Parathyroid adenoma (tissue), 2 donors: Measurements from ENCODE around the gene ZNF813.
A peak's percentile ranks its signal among the peaks of the same experiment; 100 is the strongest.

Experiments
- H2AFZ ChIP-seq: fragments of 300-600 bp; sonication (generic); one replicate; pipeline ENCODE4 v1.7.0; 2017; ENCODE audit warnings: antibody characterized with exemption, mild to moderate bottlenecking
- H3K27ac ChIP-seq: fragments of 300-600 bp; sonication (generic); one replicate; pipeline ENCODE4 v1.7.0; 2017
- H3K27me3 ChIP-seq: fragments of 300-600 bp; sonication (generic); one replicate; pipeline ENCODE4 v1.7.0; 2017; ENCODE audit warnings: low read length; ENCODE audit not compliant: control insufficient read depth, insufficient read depth
- H3K36me3 ChIP-seq: fragments of 300-600 bp; sonication (generic); one replicate; pipeline ENCODE4 v1.7.0; 2017; ENCODE audit warnings: low read length; ENCODE audit not compliant: control insufficient read depth, insufficient read depth
- H3K4me1 ChIP-seq: fragments of 300-600 bp; sonication (generic); one replicate; pipeline ENCODE4 v1.7.0; 2017; ENCODE audit warnings: control low read depth
- H3K4me2 ChIP-seq: fragments of 300-600 bp; sonication (generic); one replicate; pipeline ENCODE4 v1.7.0; 2017; ENCODE audit warnings: low read length
- H3K4me3 ChIP-seq: fragments of 300-600 bp; sonication (generic); one replicate; pipeline ENCODE4 v1.7.0; 2017; ENCODE audit warnings: low read depth, low read length
- H3K79me2 ChIP-seq: fragments of 300-600 bp; sonication (generic); one replicate; pipeline ENCODE4 v1.7.0; 2017; ENCODE audit warnings: control low read depth
- H3K9ac ChIP-seq: fragments of 300-600 bp; sonication (generic); one replicate; pipeline ENCODE4 v1.7.0; 2017; ENCODE audit warnings: mild to moderate bottlenecking
- H3K9me3 ChIP-seq: fragments of 300-600 bp; sonication (generic); one replicate; pipeline ENCODE4 v1.7.0; 2017; ENCODE audit warnings: low read length; ENCODE audit not compliant: control insufficient read depth
- TF ChIP-seq, protein P1 (sequence below): fragments of 300-600 bp; sonication (generic); IDR thresholded peaks from one replicate; pipeline ENCODE4 v1.7.0; 2017; ENCODE audit warnings: antibody characterized with exemption, mild to moderate bottlenecking
- donor health status: primary hyperparathyroidism.

Gene ZNF813

DNA sequence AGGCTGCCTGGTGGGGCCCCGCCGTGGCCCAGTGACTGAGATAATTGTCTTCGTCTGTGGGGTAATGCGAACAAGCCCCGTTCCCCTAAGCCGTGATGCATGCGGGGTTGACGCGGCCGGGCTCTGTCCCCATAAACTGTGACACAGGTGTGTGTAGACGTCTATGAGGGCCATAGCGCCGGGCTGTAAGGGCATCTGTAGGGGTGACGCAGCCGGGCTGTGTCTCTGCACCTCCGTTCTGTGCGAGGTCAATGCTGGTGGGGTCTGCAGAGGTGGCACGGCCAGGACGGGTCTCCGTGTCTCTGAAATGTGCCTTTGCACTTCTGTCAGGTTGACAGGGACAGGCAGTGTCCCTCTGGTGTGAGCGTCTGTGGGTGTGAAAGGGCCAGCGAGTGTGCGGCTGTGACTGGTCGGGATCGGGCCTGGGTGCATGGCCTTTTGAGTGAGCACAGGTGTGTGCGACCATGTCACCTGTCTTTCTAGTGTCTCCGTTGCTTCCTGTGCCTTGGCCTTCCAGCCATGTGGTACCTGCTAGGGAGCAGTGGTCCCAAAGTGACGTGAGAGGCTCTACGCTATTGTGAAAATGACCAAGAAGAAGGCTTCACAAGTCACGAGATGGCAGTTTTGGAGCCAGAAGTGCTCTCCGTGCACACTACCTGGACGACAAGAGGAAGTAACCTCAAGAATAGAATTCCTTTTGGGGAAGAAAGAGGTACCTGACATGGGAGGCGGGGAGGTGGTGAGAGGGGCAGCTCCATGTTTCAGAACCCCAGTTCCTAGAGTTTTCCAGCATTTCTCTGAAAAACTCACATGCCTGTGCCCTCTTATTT lies 54.1 kb downstream of the ZNF813 start:
- Histone ChIP-seq H2AFZ (peak overlapping the region; percentile 99), H3K36me3 (no peaks in the 10 kb centered on the region), H3K27me3 (no peaks in the 10 kb centered on the region), H3K9ac (no peak overlapping the region), H3K4me3 (peak overlapping the region; percentile 55), H3K79me2 (no peaks in the 10 kb centered on the region), H3K4me2 (peak overlapping the region; percentile 86), H3K4me1 (peaks cover 3% of the 10 kb centered on the region), H3K9me3 (no peaks in the 10 kb centered on the region), H3K27ac (no peak overlapping the region)
- TF ChIP-seq, protein P1, sequence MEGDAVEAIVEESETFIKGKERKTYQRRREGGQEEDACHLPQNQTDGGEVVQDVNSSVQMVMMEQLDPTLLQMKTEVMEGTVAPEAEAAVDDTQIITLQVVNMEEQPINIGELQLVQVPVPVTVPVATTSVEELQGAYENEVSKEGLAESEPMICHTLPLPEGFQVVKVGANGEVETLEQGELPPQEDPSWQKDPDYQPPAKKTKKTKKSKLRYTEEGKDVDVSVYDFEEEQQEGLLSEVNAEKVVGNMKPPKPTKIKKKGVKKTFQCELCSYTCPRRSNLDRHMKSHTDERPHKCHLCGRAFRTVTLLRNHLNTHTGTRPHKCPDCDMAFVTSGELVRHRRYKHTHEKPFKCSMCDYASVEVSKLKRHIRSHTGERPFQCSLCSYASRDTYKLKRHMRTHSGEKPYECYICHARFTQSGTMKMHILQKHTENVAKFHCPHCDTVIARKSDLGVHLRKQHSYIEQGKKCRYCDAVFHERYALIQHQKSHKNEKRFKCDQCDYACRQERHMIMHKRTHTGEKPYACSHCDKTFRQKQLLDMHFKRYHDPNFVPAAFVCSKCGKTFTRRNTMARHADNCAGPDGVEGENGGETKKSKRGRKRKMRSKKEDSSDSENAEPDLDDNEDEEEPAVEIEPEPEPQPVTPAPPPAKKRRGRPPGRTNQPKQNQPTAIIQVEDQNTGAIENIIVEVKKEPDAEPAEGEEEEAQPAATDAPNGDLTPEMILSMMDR, result no peak

DNA sequence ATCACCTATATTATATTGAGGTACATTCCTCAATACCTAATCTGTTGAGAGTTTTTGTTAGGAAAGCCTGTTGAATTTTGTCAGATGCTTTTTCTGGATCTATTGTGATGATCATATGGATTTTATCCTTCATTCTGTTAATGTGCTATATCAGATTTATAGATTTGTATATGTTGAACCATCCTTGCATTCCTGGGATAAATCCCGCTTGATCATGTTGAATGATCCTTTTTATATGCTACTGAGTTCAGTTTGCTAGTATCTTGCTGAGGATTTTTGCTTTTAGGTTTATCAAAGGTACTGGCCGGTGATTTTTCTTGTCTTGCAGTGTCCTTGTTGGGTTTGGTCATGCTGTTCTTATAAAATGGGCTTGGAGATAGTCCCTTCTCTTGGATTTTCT lies 58.4 kb downstream of the ZNF813 start:
- Histone ChIP-seq H3K4me3 (no peak overlapping the region), H3K9me3 (no peaks in the 10 kb centered on the region), H3K9ac (no peak overlapping the region), H3K79me2 (no peaks in the 10 kb centered on the region), H3K4me2 (no peak overlapping the region), H3K36me3 (no peaks in the 10 kb centered on the region), H3K27me3 (no peaks in the 10 kb centered on the region), H3K27ac (no peak overlapping the region), H2AFZ (no peak overlapping the region), H3K4me1 (peaks cover 3% of the 10 kb centered on the region)
- TF ChIP-seq, protein P1, result no peak

DNA sequence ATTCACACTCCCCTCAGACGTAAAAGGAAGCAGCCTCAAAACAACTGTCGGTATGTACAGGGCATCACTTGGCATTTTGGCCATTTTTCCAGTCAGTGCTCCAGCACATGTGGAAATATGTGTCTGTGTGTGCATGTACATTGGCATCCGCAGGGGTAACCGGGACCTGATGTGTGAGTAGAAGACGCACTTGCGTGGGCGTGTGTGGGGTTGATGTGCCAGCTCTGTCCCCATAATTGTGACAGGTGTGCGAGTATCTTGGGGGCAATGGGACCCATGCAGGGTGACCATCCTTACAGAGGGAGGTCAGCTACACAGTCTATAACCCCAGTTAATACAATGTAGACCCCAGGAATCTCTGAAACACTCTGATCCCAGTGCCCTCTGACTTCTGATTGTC lies 63.1 kb downstream of the ZNF813 start:
- Histone ChIP-seq H3K79me2 (no peaks in the 10 kb centered on the region), H3K4me1 (no peaks in the 10 kb centered on the region), H3K9me3 (no peaks in the 10 kb centered on the region), H3K4me2 (no peak overlapping the region), H3K36me3 (no peaks in the 10 kb centered on the region), H2AFZ (no peak overlapping the region), H3K4me3 (no peak overlapping the region), H3K9ac (no peak overlapping the region), H3K27me3 (no peaks in the 10 kb centered on the region), H3K27ac (no peak overlapping the region)
- TF ChIP-seq, protein P1, result no peak

DNA sequence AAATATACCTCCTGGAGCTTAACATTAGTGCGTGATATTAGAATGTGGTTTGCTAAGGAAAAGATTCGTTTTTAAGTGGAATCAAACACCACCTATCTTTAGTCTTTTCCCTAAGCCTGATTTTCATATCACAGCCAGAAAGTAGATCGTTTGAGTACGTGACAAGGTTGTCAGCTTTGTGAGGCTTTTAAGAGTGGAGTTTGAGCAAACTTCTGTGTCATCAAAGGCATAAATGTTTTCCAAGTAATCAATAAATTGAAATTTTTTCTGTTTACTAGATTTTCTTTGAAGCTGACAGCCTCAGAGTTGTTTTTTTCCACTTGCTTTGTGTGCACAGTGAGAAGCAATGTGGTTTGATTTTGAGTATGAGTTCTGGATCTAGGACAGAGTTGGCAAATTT lies 63.9 kb downstream of the ZNF813 start:
- Histone ChIP-seq H3K4me3 (no peak overlapping the region), H3K4me1 (no peaks in the 10 kb centered on the region), H3K9ac (no peak overlapping the region), H3K27me3 (no peaks in the 10 kb centered on the region), H3K79me2 (no peaks in the 10 kb centered on the region), H3K4me2 (no peak overlapping the region), H3K27ac (no peak overlapping the region), H3K9me3 (no peaks in the 10 kb centered on the region), H2AFZ (no peak overlapping the region), H3K36me3 (no peaks in the 10 kb centered on the region)
- TF ChIP-seq, protein P1, result no peak

DNA sequence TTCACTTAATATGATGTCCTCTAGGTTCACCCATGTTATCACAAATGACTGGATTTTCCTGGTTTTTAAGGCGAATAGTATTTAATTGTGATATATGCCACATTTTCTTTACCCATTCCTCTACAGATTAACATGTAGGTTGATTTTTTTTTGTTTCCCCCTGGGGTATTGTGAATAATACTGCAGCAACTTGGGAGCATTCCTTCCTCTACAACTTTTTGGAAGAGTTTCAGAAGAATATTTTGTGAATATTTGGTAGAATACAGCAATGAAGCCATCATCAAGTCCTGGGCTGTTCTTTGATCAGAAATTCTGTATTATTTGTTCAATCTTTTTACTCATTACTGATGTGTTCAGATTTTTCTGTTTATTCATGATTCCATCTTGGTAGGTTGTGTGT lies 64.8 kb downstream of the ZNF813 start:
- Histone ChIP-seq H3K4me2 (no peak overlapping the region), H3K4me3 (no peak overlapping the region), H3K9me3 (no peaks in the 10 kb centered on the region), H3K4me1 (no peaks in the 10 kb centered on the region), H3K27ac (no peak overlapping the region), H3K79me2 (no peaks in the 10 kb centered on the region), H3K36me3 (no peaks in the 10 kb centered on the region), H3K27me3 (no peaks in the 10 kb centered on the region), H3K9ac (no peak overlapping the region), H2AFZ (no peak overlapping the region)
- TF ChIP-seq, protein P1, result no peak
